Stimulated activated CD4-positive, alpha-beta T cell treated with anti-CD3 and anti-CD28 coated beads, Interleukin-15, amount 100 ng/mL, for 24 hours (primary cell): ENCODE results near the gene AHRR.

Experiments used
- DNase-seq: peaks from one replicate; pipeline ENCODE4 v3.0.0-alpha.2; 2020

Gene AHRR

GRCh38 chr5:347712-348284 is 26.3 kb downstream of the AHRR start:
- no peak for DNase-seq

- DNase-seq, result no peak
These were observed 27.2 kb downstream of the AHRR start for GRCh38 chr5:348726-349125.

GRCh38 chr5:350355-350754 is 28.8 kb downstream of the AHRR start:
- DNase-seq, result no peak

GRCh38 chr5:351084-351920 is 29.8 kb downstream of the AHRR start:
- DNase-seq, result no peak

GRCh38 chr5:351921-352245 is 30.4 kb downstream of the AHRR start:
- no peak for DNase-seq

- DNase-seq, result no peak
These were observed 31.4 kb downstream of the AHRR start for GRCh38 chr5:352639-353611.

GRCh38 chr5:353612-354580 is 32.4 kb downstream of the AHRR start:
- DNase-seq, result no peak

GRCh38 chr5:354581-355378 is 33.3 kb downstream of the AHRR start:
- no peak for DNase-seq

- no peak for DNase-seq
These were observed 33.9 kb downstream of the AHRR start for GRCh38 chr5:355379-355935.

GRCh38 chr5:355958-356357 is 34.4 kb downstream of the AHRR start:
- DNase-seq, result no peak

- DNase-seq, result no peak
These were observed 37.9 kb downstream of the AHRR start for GRCh38 chr5:359301-359897.

GRCh38 chr5:360257-361027 is 38.9 kb downstream of the AHRR start:
- no peak for DNase-seq

- no peak for DNase-seq
These were observed 40.7 kb downstream of the AHRR start for GRCh38 chr5:362189-362588.

GRCh38 chr5:362978-363765 is 41.7 kb downstream of the AHRR start:
- DNase-seq, result no peak

- no peak for DNase-seq
These were observed 43.0 kb downstream of the AHRR start for GRCh38 chr5:364497-364896.

GRCh38 chr5:366541-367357 is 45.2 kb downstream of the AHRR start:
- DNase-seq, result peak; percentile 0

GRCh38 chr5:367358-368130 is 46.0 kb downstream of the AHRR start:
- no peak for DNase-seq
